Measurements from ENCODE around the gene FAM199X.

Gene FAM199X

DNA sequence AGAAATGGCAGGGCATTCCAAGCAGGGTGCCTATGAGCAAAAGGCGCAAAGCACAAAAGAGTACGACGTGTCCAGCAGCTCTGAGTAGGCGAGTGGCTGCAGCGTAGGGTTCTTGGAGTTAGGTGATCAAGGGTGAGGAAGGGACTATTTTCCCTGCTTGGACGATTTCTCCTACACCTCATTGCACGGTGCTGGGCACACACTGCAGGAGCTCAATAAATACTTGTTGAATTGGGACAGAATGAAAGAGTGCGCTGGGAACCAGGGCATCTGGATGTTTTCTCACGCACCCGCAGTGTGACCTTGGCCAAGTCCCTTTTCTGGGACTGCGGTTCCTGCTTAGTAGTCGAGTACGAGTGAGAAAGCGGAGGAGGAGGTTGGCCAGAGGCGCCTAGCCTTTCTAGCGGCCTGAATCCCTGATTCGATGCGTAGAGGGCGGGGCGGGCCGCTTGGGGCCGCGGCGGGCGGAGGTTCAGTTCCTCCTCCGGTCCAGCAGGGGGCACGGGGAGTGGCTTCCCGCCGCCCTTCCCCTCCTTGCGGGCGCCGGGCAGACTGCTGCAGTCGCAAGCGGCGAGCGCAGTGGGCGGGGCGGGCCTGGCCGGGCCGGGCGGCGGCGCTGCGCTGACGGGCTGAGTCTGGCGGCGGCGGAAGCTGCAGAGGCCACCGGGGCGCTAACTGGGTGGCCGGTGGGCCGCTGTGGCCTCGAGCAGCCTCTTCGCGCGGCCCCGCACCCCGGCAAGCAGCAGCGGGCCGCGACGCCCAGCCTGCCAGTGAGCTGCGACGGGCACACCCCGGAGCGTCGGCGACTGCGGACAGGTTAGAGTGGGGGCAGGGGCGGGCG, at the start of gene FAM199X:
Gene FAM199X (plus strand): TSS at position 560 of the 841 bp plus-strand sequence. CDS start 333 bp downstream, outside the sequence.
- DNase-seq (ENCODE audit: low read depth in 2 of 2), result peak; percentile 65 to 70

DNA sequence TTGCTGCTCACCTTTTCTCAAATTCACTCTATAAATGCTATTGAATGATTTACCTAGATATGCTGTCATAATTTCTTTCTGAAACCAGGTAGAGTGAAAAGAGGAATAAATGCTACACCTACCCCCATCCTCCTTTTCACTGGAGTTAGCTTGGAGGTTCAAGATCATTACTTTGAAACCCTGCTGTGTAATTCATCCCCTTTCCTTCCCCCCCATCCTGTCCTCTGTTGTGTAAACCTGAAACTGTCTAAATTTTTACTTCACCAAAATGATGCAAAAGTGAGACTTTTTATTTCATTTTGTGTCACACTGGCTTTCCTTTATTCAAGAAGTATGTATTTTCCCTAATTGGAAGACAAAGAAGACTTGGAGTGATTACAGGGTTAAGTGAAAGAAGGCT, 48.5 kb upstream of the FAM199X start:
- DNase-seq (ENCODE audit: low read depth in 2 of 2), result no peak

DNA sequence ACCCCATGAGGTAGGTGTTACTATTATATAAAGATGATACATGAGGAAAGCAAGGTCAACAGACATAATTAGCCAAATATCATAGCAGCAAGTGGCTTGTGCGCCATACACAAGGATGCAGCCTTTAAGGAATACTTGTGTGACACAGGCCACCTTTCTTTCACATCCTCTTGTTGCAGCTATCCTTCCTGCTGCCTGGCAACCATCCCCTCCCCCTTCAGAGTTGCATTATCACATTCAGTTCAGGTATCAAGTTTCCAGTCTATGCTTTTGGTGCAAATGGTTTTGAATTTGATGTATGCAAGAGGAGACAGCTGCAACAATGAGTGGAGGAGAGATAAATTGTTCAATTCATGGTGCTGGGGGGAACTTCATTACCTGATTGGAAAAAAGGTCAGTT, 47.5 kb upstream of the FAM199X start:
- no peak for DNase-seq (ENCODE audit: low read depth in 2 of 2)

DNA sequence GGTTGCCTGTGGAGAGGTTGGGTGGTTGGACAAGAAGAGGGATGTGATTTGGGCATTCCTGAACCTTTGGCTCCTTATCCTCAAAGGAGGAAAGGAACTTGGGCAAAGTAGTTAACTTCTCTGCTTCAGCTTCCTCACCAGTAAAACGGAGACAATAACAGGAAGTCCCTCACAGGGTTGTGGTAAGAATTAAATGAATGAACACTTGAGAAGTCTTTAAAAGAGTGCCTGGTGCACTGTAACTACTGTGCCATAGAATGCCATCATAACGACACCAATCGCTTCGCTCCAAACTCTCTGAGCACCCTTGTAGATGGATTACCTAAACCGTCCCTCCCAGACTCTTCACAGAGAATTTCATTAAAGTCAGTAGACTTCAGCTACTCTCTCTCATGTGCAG, 43.4 kb upstream of the FAM199X start:
- no peak for DNase-seq (ENCODE audit: low read depth in 2 of 2)

DNA sequence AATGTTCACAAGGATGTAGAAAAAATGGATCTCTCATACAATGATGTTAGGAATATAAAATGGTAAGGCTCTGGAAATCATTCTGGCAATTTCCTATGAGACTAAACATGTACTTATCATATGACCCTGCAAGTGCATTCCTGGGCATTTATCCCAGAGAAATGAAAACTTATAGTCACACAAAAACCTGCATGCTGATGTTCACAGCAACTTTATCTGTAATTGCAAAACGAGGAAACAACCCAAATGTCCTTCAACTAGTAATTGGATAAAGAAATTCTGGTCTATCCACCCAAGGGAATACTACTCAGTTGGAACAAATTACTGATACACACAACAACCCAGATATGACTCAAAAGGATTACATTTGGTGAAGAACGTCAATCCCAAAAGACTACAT, 39.4 kb upstream of the FAM199X start:
- no peak for DNase-seq (ENCODE audit: low read depth in 2 of 2)

DNA sequence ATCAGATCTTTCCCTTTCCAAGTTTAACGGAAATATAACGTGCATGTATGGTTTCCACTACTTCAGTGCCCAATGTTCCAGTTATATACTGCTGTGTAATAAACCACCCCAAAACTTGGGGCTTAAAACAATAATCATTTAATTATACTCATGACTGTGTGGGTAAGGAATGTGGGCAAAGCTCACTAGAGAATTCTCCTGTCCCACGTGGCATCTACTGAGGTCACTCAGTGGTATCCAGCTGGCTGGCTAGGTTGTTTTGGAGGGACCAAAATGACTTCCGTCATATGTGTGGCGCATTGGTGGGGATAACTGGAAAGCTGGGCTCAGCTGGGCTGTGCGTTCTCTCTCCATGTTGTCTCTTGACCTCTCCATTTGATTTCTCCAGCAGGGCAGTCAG, 35.4 kb upstream of the FAM199X start:
- no peak for DNase-seq (ENCODE audit: low read depth in 2 of 2)

DNA sequence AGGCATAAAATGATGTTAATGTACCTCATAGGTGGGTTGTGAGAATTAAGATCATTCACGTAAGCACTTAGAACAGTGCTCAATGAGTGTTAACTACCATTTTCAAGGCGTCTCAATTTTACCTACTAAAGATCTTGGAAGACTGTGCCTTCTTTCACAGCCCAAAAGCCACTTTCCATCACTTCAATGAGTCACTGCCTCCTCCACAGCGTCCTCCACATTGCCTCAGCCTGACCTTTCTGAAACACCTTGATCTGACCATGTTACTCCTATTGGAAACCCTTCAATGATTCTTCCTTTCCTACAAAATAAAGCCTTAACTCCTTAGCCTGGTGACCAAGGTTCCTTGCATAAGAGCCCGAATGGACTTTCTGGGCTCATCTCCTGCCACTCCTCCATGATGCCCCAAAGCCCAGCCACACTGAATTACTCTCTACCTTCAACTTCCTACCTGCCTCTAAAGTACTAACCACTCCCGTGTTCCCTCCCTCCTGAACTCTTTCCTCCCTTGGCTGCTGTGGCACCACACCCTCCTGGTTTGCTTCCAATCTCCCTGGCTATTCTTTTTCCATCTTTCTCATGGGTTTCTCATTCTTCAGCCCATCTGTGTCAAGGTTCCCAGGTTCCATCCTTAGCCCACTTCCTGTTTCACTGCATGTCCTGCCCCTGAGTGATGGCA, 31.5 kb upstream of the FAM199X start:
- DNase-seq (ENCODE audit: low read depth in 2 of 2), result no peak

DNA sequence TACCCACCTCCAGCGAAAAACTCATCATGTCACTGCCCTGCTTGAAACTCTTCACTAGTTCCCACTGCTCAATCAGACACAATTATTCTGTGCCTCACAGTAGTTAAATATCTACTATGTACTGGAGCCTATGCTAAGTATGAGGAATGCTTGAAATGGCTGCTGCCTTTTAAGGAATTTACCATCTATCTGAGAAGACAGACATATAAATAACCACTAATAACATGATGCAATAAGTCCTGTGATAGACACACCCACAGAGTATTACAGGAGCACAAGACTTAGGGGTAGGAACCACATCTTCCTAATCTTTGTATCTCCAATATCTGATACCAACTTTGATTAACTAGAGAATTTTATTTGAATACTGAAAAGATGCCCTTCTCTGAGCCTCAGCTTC, 30.6 kb upstream of the FAM199X start:
- DNase-seq (ENCODE audit: low read depth in 2 of 2), result no peak

DNA sequence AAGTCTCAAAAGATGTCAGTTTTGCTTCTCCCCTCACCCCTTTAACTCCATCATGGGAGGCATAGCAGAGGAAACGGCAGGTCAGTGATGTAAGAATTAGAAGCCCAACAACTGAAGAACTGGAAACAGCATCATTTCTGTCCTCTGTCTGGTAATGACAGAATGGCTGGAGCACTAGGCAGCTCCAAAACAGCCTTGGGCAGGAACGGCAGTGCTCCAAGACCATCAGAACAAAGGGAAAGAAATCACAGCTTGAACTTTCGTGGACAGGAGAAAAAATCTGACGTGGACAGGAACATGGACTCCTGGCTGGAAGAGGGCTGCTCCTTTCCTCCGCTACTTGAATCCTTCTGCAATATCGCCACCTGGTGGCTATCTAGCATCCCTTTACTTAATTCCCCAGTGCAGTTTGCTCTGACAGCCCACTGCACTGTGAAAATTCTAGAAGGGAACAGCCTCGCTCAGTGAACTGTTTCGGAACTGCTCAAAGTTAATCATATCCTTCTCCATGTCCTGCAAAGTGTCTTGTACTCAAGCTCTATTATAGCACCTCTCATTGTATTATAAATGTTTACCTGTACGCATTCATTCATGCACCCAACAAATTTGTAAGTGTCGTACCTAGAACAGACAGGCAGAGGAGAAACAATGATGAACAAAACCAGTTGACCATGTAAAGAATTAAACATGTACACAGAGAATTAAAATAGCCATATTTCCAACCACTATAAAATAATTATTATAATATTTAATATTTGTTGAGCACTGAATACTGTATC, 29.8 kb upstream of the FAM199X start:
- no peak for DNase-seq (ENCODE audit: low read depth in 2 of 2)

DNA sequence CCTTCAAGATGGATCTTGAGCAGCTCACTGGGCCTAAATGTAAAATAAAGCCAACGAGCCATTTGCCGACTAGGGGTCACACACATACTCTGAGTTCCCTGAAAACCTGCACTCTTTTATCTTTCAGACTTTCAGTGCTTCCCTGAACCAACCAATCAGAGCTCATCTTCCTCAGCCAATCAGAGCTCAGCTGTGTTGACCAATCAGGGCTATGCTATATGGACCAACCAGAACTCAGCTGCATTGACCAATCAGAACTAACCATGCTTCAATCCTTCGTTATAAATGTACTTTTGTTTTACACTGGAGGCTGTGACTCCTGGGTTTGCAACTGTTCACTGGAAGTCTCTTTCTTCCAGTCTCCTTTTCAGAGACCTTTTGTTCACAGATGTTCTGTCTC, 28.8 kb upstream of the FAM199X start:
- DNase-seq (ENCODE audit: low read depth in 2 of 2), result no peak

DNA sequence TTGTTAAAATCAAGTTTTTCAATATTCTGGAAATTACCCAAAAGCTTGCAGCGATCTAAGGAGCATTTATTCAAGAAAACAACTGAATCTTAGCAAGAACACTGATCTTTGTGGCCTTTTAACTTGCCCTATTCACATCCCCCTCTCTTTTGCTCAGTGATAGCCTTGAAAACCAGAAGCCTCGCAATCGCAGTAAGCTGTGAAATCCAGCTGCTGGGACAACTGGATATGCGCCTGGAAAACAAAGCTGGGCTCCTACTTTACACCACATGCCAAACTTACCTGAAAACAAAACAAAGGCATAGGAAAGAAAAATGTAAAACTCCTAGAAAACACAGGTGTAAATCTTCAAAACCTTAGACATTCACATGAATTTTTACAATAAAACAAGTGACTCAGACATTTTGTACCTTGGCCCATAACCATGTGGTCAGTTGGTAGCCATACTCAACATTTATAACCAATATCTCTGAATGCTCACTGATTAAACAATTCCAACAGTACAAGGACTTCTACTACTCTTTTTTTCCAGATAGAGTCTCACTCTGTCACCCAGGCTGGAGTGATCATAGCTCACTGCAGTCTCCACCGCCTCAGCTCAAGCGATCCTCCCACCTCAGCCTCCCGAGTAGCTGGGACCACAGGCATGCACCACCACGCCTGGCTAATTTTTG, 25.0 kb upstream of the FAM199X start:
- no peak for DNase-seq (ENCODE audit: low read depth in 2 of 2)

DNA sequence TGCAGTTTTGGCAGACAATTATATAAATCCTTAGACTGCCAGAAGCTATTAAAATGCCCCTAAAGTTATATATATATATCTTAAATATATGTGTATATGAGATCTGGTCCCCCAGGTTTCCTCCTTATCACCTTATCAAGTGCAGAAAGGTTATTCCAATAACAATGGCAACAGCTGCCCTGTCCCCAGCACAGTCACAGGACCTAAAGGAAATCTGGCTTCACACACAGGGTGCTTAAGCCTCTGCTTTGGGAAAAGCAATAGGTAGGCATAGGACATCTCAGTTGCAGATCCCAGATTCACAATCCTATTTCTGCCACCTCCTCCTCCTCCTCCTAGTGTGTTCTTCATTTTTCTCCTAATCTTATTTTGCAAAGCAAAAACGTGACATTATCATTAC, 15.2 kb upstream of the FAM199X start:
- no peak for DNase-seq (ENCODE audit: low read depth in 2 of 2)

DNA sequence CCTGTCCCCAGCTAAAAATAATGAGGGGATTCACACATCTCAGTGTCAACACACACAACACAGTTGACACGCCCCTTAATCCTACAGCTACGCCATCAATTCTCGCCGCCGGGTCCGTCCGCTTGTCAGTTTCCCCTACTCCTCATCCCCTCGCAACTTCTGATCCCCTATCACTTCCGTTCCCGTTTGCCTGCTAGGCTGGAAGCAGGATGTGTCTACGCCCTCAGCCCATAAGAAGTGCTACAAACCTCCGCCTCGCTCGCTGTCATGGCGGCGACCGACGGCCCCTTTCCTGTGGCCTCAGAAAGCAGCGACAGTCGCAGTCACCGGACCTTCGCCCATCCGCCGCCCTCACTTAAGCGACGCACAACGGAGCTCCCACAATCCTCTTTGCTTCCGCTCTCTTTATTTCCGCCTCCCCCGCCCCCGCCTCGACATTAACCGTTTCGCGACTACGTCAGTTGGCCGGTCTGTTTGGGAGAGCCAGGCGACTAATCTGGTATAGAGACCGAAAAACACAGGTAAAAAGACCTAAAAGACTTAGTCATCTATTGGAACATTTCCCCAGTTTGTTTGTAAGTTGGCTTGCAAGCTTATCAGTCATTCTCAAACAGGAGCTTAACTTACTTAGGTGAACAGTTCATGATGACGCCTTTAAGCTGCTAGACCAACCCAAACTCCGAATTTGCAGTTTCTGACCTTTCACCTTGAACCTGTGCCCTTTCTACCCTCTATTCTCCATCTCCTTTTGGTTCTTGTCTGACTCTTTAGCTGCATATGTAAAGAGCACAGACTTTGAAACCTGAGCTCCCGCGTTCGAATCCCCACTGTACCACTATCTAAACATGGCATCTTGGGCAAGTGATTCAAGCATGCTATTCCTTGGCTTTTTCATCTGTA, 9.4 kb upstream of the FAM199X start, which contains the start of gene SLC25A53:
Gene SLC25A53 (minus strand): TSS at position 380 of the 900 bp plus-strand sequence. CDS start 51,752 bp downstream, outside the sequence.
- DNase-seq (ENCODE audit: low read depth in 2 of 2), result peak; percentile 40 to 41

DNA sequence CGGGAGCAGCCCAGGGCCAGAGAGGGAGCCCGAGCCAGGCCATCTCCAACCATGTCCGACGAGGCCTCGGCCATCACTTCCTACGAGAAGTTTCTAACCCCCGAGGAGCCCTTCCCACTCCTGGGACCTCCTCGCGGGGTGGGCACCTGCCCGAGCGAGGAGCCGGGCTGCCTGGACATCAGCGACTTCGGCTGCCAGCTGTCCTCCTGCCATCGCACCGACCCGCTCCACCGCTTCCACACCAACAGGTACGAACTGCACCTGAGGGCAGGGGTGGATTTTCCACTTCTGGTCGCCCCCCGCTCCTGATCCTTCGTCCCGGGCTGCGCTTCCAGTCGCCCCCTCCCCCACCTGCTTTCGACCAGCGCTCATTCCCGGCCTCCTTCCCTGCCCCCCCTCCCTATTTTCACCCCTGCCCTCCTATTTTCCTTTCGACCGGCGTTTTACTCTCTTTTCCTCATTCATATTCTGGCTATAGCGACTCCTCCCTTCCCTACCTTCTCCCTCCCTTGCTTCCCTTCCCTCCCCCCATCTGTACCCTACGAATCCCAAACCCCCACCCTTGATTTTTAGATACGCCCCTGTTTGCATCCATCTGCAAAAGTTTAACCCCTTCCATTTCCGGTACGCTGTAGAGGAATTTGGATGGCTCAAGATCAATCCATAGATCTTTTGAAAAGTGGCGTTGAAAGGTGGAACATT, 633 bp downstream of the FAM199X start:
- no peak for DNase-seq (ENCODE audit: low read depth in 2 of 2)

DNA sequence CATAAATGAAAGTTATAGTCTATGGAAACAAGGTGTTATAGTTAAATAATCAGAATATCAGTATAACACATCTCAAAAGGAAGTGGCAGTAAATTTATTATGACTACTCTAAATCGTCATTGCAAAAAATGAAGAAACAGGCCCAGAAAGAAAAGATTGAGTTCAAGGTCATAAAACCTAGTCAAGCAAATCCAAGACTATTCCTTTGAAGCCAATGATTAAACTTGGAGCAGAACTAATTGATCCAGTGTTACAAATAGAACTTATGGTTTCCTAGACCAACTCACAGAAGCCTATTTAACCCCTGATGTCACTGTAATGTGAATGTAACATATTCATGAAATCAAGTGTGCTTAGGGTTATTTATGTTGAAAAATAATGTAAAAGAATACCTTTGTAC, 1.9 kb downstream of the FAM199X start:
- DNase-seq (ENCODE audit: low read depth in 2 of 2), result no peak

DNA sequence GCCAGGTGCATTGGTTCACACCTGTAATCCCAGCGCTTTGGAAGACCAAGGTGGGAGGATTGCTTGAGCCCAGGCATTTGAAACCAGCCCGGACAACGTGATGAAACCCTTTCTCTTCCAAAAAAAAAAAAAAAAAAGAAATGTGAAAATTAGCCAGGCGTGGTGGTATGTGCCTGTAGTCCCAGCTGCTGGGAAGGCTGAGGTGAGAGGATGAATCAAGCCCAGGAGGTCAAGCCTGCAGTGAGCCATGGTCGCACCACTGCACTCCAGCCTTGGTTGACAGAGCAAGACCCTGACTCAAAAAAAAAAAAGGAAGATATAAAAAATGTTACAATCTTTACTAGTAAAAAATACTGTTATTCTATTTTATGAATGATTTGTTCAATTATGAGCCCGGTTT, 5.9 kb downstream of the FAM199X start:
- DNase-seq (ENCODE audit: low read depth in 2 of 2), result no peak

DNA sequence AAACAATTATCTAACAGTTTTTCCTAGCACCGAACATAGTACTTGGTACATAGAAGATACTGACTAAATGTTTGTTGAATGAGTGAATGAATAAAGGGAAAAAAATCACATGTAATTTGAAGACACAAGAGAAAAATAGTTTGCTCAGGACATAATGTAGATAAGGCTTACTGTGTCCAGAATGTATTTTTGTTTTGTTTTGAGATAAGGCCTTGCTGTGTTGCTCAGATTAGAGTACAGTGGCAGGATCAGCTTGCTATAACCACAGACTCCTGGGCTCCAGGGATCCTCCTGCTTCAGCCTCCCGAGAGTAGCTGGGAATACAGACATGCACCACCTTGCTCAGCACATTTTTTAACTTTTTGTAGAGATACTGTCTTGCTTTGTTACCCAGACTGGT, 6.5 kb downstream of the FAM199X start:
- DNase-seq (ENCODE audit: low read depth in 2 of 2), result no peak

DNA sequence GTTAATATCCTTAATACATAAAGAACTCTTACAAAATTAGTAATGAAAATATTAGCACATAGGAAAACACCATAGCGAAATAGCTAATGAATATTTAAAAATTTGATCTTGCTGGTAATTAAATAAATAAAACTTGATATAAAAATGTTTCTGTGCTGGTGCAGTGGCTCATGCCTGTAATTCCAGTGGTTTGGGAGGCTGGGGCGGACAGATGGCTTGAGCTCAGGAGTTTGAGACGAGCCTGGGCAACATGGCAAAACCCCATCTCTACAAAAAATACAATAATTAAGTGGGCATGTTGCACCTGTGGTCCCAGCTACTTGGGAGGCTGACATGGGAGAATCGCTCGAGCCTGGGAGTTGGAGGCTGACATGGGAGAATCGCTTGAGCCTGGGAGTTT, 7.6 kb downstream of the FAM199X start:
- DNase-seq (ENCODE audit: low read depth in 2 of 2), result no peak

DNA sequence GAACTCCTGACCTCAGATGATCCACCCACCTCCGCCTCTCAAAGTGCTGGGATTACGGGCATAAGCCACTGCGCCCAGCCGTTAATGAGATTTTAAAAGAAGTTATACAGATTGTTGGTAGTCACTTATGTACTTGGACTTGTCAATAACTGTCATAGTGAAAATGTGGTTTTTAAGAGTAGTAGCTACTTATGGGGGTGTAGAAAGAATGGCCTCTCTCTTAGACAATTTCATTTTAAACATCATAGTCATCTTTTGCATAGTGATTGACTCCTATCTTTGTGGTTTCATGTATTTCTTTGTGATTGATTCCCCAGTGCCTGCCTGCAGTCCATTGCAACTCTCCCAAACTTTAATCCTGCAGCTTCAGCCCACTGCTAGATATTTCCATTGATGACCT, 17.4 kb downstream of the FAM199X start:
- no peak for DNase-seq (ENCODE audit: low read depth in 2 of 2)

DNA sequence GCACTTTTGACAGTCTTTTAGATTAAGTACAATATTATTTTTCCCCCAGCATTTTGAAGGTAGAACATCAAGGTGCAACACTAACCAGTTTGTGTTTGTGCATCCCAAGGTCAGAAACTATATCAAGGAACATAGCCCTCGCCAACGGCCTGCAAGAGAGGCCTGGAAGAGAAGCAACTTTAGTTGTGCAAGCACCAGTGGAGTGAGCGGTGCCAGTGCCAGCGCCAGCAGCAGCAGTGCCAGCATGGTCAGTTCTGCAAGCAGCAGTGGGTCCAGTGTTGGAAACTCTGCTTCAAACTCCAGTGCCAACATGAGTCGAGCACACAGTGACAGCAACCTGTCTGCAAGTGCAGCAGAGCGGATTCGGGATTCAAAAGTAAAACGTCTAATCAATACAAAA, 21.7 kb downstream of the FAM199X start:
- DNase-seq (ENCODE audit: low read depth in 2 of 2), result no peak

All from stimulated activated CD8-positive, alpha-beta memory T cell treated with anti-CD3 and anti-CD28 coated beads, Interleukin-7, amount 100 ng/mL, for 1 hour (primary cell).